HG03432 (cell line): ENCODE measurements around the gene DDR2.

ENCODE experiments used
- ATAC-seq: cut with Tn5 transposase; IDR thresholded peaks from one replicate; pipeline ENCODE4 v1.9.1; 2021; ENCODE audit warnings: mild to moderate bottlenecking, moderate library complexity; ENCODE audit not compliant: unreplicated experiment

The DDR2 gene

GRCh38 chr1:162670928-162671663, 38.8 kb downstream of the DDR2 start:
- ATAC-seq = no peak

GRCh38 chr1:162671664-162672410, 39.6 kb downstream of the DDR2 start:
- ATAC-seq = no peak

GRCh38 chr1:162672622-162673260, 40.5 kb downstream of the DDR2 start:
- ATAC-seq = no peak

GRCh38 chr1:162674034-162674608, 41.9 kb downstream of the DDR2 start:
- ATAC-seq = no peak

- no peak for ATAC-seq
Measured at GRCh38 chr1:162676087-162676486, 43.8 kb downstream of the DDR2 start.

- ATAC-seq = no peak
Measured at GRCh38 chr1:162676750-162677149, 44.5 kb downstream of the DDR2 start.

- peak; percentile 38 for ATAC-seq
Measured at GRCh38 chr1:162677607-162678371, 45.5 kb downstream of the DDR2 start.

- no peak for ATAC-seq
Measured at GRCh38 chr1:162678439-162678838, 46.2 kb downstream of the DDR2 start.

GRCh38 chr1:162679298-162679697, 47.0 kb downstream of the DDR2 start:
- no peak for ATAC-seq

- ATAC-seq = no peak
Measured at GRCh38 chr1:162680419-162681121, 48.3 kb downstream of the DDR2 start.

GRCh38 chr1:162681122-162681436, 48.8 kb downstream of the DDR2 start:
- no peak for ATAC-seq

- no peak for ATAC-seq
Measured at GRCh38 chr1:162682013-162682419, 49.8 kb downstream of the DDR2 start.

GRCh38 chr1:162687870-162688269, 55.6 kb downstream of the DDR2 start:
- no peak for ATAC-seq

- ATAC-seq = no peak
Measured at GRCh38 chr1:162688521-162688920, 56.3 kb downstream of the DDR2 start.

- no peak for ATAC-seq
Measured at GRCh38 chr1:162688931-162689330, 56.7 kb downstream of the DDR2 start.

GRCh38 chr1:162689745-162690671, 57.7 kb downstream of the DDR2 start:
- no peak for ATAC-seq

- no peak for ATAC-seq
Measured at GRCh38 chr1:162690672-162691434, 58.6 kb downstream of the DDR2 start.

GRCh38 chr1:162691999-162692575, 59.8 kb downstream of the DDR2 start:
- ATAC-seq = no peak
